ENCODE results near the gene SCN8A.

DNA sequence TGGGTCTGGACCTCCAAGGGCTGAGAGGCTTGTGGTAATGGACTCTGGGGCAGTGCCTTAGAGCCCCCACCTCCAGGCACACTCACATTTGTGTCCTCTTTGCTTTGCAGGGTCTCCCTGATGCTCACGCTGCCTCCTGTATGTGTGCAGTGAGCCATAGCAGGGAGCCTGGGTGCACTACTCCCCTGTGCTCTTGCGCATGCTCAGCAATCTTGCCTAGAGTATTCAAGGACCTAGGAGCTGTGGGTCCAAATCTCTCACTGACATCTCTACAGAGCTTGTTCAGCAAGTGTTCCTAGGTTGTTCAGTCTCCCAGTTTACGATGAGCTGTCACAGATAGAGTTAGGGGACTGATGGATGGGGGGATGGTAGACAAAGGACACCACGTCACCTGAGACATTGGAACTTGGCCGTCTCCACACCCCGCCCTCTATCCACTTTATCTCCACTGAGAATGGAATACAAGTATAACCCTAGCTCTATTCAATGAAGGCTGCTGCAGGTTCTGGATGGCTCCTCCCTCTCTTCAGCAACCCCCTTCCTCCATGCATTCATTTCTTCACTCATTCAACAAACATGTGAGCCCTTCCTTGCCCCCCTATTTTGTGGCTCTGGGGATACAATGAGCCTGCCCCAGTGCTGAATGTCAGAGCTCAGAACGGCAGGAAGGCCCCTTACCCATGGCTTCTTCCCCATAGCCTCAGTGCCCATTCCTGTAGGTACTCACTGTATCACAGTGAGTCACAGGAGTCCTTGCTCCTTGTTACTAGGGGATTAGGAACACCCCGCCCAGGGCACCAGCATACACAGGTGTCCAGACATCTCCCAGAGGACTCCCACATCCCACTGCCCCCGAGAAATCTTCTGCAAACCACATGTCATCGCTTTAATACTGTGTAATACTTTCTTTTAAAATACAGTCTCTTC is 226.3 kb downstream of the SCN8A start:
- no peak for TF ChIP-seq POLR2A (IDR thresholded peaks at IDR 0.05; ENCODE audit: low read depth, low read length)
- TF ChIP-seq EZH2 (IDR thresholded peaks at IDR 0.05; ENCODE audit: borderline replicate concordance, low read depth, low read length, severe bottlenecking): no peak
- TF ChIP-seq CTCF (IDR thresholded peaks at IDR 0.05; ENCODE audit: extremely low read depth in 1 of 2, insufficient read depth in 1 of 2, low read depth in 1 of 2, low read length in 2 of 2): no peak
- no peak for TF ChIP-seq POLR2AphosphoS5 (IDR thresholded peaks at IDR 0.05; ENCODE audit: insufficient read depth, low read depth, low read length)
- no peak for TF ChIP-seq FOS (IDR thresholded peaks at IDR 0.05; ENCODE audit: borderline replicate concordance, insufficient read depth, low read length)
- no peak for TF ChIP-seq MYC (IDR thresholded peaks at IDR 0.05; ENCODE audit: low read depth, low read length)
- no peak for TF ChIP-seq JUN (IDR thresholded peaks at IDR 0.05; ENCODE audit: borderline replicate concordance, insufficient read depth, insufficient read length, low read depth)
- TF ChIP-seq MAX (IDR thresholded peaks at IDR 0.05; ENCODE audit: insufficient read depth, insufficient read length): no peak
- no peak for TF ChIP-seq GATA2 (IDR thresholded peaks at IDR 0.05; ENCODE audit: insufficient read depth, insufficient read length, low read depth, low read length)

Data from endothelial cell of umbilical vein (primary cell).